IMR-90 (cell line): Measurements from ENCODE around the gene C11orf54. TPM values are rescaled to one million over a fixed set of nuclear protein-coding genes. Genes with fewer than 3 reads are reported as not detected.
A peak's percentile ranks its signal among the peaks of the same experiment; 100 is the strongest.

ENCODE experiments used
- ATAC-seq: fragments of 200-7000 bp; cut with Tn5 transposase; 2 replicates; pipeline ENCODE4 v1.9.1; 2020; ENCODE audit warnings: low read depth, mild to moderate bottlenecking, moderate library complexity
- BruUV-seq: library from RNA; stranded (reverse); fragments of 400-500 nt; replicated peaks from 2 replicates; lab custom pipeline; 2021; lab: Mats Ljungman, UMichigan
- CTCF ChIA-PET: fragments of 300-600 bp; formaldehyde crosslinking; extraction: SDS; loops from one replicate; lab custom pipeline; 2021; ENCODE audit warnings: antibody characterized with exemption; lab: Yijun Ruan, JAX
- POLR2A ChIA-PET: fragments of 300-600 bp; sonication (Branson Sonifier 250); formaldehyde crosslinking; loops from one replicate; lab custom pipeline; 2022; ENCODE audit warnings: antibody characterized with exemption; ENCODE audit not compliant: unreplicated experiment; lab: Charles Lee
- DNase-seq: peaks from one replicate; pipeline ENCODE4 v3.0.0; 2013
- H2AFZ ChIP-seq: replicated peaks from 2 replicates; pipeline ENCODE3; 2013; ENCODE audit warnings: low read length, mild to moderate bottlenecking; ENCODE audit not compliant: poor library complexity
- H2AK5ac ChIP-seq: 2 replicates; pipeline ENCODE4 v1.6.1; 2013; ENCODE audit warnings: low read depth, low read length, inconsistent platforms
- H2AK9ac ChIP-seq: replicated peaks from 2 replicates; pipeline ENCODE3; 2013; ENCODE audit warnings: mild to moderate bottlenecking, low read depth, low read length, moderate library complexity; ENCODE audit not compliant: poor library complexity
- H2BK120ac ChIP-seq: 2 replicates; pipeline ENCODE4 v1.6.1; 2013; ENCODE audit warnings: low read depth, low read length, inconsistent platforms
- H2BK15ac ChIP-seq: 3 replicates; pipeline ENCODE4 v1.6.1; 2013; ENCODE audit warnings: low read depth, low read length, inconsistent platforms
- H2BK20ac ChIP-seq: 2 replicates; pipeline ENCODE4 v1.6.1; 2013; ENCODE audit warnings: low read depth, mild to moderate bottlenecking, inconsistent platforms, low read length, moderate library complexity
- H2BK5ac ChIP-seq: 2 replicates; pipeline ENCODE4 v1.6.1; 2013; ENCODE audit warnings: mild to moderate bottlenecking, low read depth, low read length, inconsistent platforms; ENCODE audit not compliant: poor library complexity, severe bottlenecking
- H3K14ac ChIP-seq: replicated peaks from 2 replicates; pipeline ENCODE4 v1.6.1; 2013; ENCODE audit warnings: low read depth, low read length, inconsistent platforms
- H3K18ac ChIP-seq: 2 replicates; pipeline ENCODE4 v1.6.1; 2013; ENCODE audit warnings: low read depth, low read length, control low read depth
- H3K23ac ChIP-seq: 2 replicates; pipeline ENCODE4 v1.6.1; 2013; ENCODE audit warnings: low read depth, low read length, inconsistent platforms
- H3K27ac ChIP-seq: 2 replicates; pipeline ENCODE4 v1.5.1; 2013; ENCODE audit warnings: mild to moderate bottlenecking, control low read depth, low read length; ENCODE audit not compliant: insufficient read depth
- H3K27me3 ChIP-seq: 2 replicates; pipeline ENCODE4 v1.6.1; 2013; ENCODE audit warnings: low read length; ENCODE audit not compliant: control insufficient read depth, insufficient read depth
- H3K36me3 ChIP-seq: 2 replicates; pipeline ENCODE4 v1.6.1; 2013; ENCODE audit warnings: low read length, mixed read lengths; ENCODE audit not compliant: control insufficient read depth, insufficient read depth
- H3K4ac ChIP-seq: 2 replicates; pipeline ENCODE4 v1.6.1; 2013; ENCODE audit warnings: low read depth, low read length, inconsistent platforms
- H3K4me1 ChIP-seq: 2 replicates; pipeline ENCODE4 v1.6.1; 2013; ENCODE audit warnings: low read length, mixed read lengths; ENCODE audit not compliant: control insufficient read depth, insufficient read depth
- H3K4me2 ChIP-seq: 2 replicates; pipeline ENCODE4 v1.6.1; 2013; ENCODE audit warnings: low read depth, mild to moderate bottlenecking, control low read depth, low read length, moderate library complexity
- H3K4me3 ChIP-seq: 2 replicates; pipeline ENCODE4 v1.5.1; 2013; ENCODE audit warnings: low read depth, mild to moderate bottlenecking, control low read depth, low read length, moderate library complexity; ENCODE audit not compliant: insufficient read depth
- H3K56ac ChIP-seq: 2 replicates; pipeline ENCODE4 v1.6.1; 2013; ENCODE audit warnings: low read length, inconsistent platforms; ENCODE audit not compliant: insufficient read depth; ENCODE audit errors: extremely low read depth
- H3K79me1 ChIP-seq, 2 experiments: 2 replicates each; pipeline ENCODE4 v1.6.1; 2013; ENCODE audit warnings: low read length in 2 of 2, inconsistent platforms in 1 of 2, low read depth in 1 of 2
- H3K9ac ChIP-seq: 2 replicates; pipeline ENCODE4 v1.6.1; 2013; ENCODE audit warnings: low read depth, low read length, control low read depth
- H3K9me1 ChIP-seq: 2 replicates; pipeline ENCODE4 v1.6.1; 2013; ENCODE audit warnings: low read length, inconsistent platforms; ENCODE audit not compliant: insufficient read depth
- H3K9me3 ChIP-seq: 2 replicates; pipeline ENCODE4 v1.6.1; 2013; ENCODE audit warnings: low read length; ENCODE audit not compliant: control insufficient read depth, insufficient read depth
- H4K20me1 ChIP-seq: 2 replicates; pipeline ENCODE4 v1.6.1; 2013; ENCODE audit warnings: low read length, inconsistent platforms; ENCODE audit not compliant: insufficient read depth
- H4K5ac ChIP-seq: 2 replicates; pipeline ENCODE4 v1.6.1; 2013; ENCODE audit warnings: mild to moderate bottlenecking, low read depth, low read length, control low read depth
- H4K8ac ChIP-seq, 2 experiments: 2 replicates each; pipeline ENCODE4 v1.6.1; 2013; ENCODE audit warnings: low read depth in 2 of 2, low read length in 2 of 2, control low read depth in 1 of 2, inconsistent platforms in 1 of 2
- H4K91ac ChIP-seq: 2 replicates; pipeline ENCODE4 v1.6.1; 2013; ENCODE audit warnings: low read depth, low read length, inconsistent platforms; ENCODE audit not compliant: insufficient read depth
- CTCF ChIP-seq: conservative IDR thresholded peaks from 2 replicates; pipeline ENCODE4 v1.5.1; 2012; ENCODE audit warnings: mild to moderate bottlenecking, low read depth, low read length, improper control_type of control experiment
- USF2 ChIP-seq: fragments of 150-350 bp; IDR thresholded peaks from 2 replicates; pipeline ENCODE4 v1.6.1; 2017; ENCODE audit warnings: mild to moderate bottlenecking, antibody characterized with exemption, low read length, low read depth
- WGBS, 2 experiments: methylation state at CpG; one replicate each; pipeline versions ENCODE4 v1.1.5 to v1.1.7; 2013; ENCODE audit warnings: missing lambda C conversion rate in 2 of 2; ENCODE audit not compliant: insufficient read length in 1 of 2; ENCODE audit errors: extremely low coverage in 2 of 2; 5-methylcytosine and 5-hydroxymethylcytosine counted together
- dilution Hi-C: fragments of 300-500 bp; cut with HindIII; formaldehyde crosslinking; loops from one replicate; pipeline ENCODE4 v1.14.3; 2018; ENCODE audit warnings: low sequenced_read_pairs; ENCODE audit not compliant: unreplicated experiment
- in situ Hi-C: fragments of 300-500 bp; cut with MboI; formaldehyde crosslinking; loops from 3 replicates; pipeline ENCODE4 v1.14.3; 2019; ENCODE audit warnings: low sequenced_read_pairs, inconsistent platforms, mixed read lengths
- intact Hi-C: fragments of 100-400 bp; cut with micrococcal nuclease; formaldehyde crosslinking; loops from 2 replicates; pipeline ENCODE4 v1.10.0; 2022
- polyA plus RNA-seq, 3 experiments: library from polyadenylated mRNA; depleted of rRNA; stranded (reverse); fragments of >200 nt; gene quantifications; 2 replicates each; pipeline ENCODE4 v1.2.3, GENCODE V29; 2012; ENCODE audit warnings: low replicate concordance in 1 of 3
- total RNA-seq: library from RNA; depleted of rRNA; stranded (reverse); fragments of >200 nt; gene quantifications from 2 replicates; pipeline ENCODE4 v1.2.3, GENCODE V29; 2012

Gene C11orf54
- total and polyA plus RNA-seq, 2 of the 4 experiments (the other 2 are of a cell fraction): 13.7 to 16.0 TPM

GRCh38 chr11:93775289-93775688, 33.8 kb downstream of the C11orf54 start:
- TF ChIP-seq USF2 (no peak), CTCF (peak; percentile 23; the same call in 1 of the 2 replicates)
- Histone ChIP-seq H3K4me1 (no peaks in the 10 kb centered on the region), H3K79me1 (no peaks in the 10 kb centered on the region), H3K14ac (no peak overlapping the region), H3K4me2 (no peak overlapping the region), H3K27me3 (no peaks in the 10 kb centered on the region), H2BK20ac (no peak overlapping the region), H3K23ac (no peak overlapping the region), H3K9ac (no peak overlapping the region), H4K8ac (no peak overlapping the region), H3K9me1 (no peaks in the 10 kb centered on the region), H3K4me3 (no peak overlapping the region), H2BK120ac (no peak overlapping the region), H4K5ac (no peak overlapping the region), H3K4ac (no peak overlapping the region), H2AK9ac (no peak overlapping the region), H3K56ac (no peak overlapping the region), H4K20me1 (no peaks in the 10 kb centered on the region), H2BK5ac (no peak overlapping the region), H4K91ac (no peak overlapping the region), H2AK5ac (no peak overlapping the region), H3K36me3 (no peaks in the 10 kb centered on the region), H3K9me3 (peaks cover 2% of the 10 kb centered on the region; the same call in 1 of the 2 replicates), H3K18ac (no peak overlapping the region), H2AFZ (no peak overlapping the region), H2BK15ac (no peak overlapping the region), H3K27ac (no peak overlapping the region)
- ATAC-seq: no peak
- no peak for DNase-seq
- no TSS peak for BruUV-seq
- intact Hi-C loops (no loop called here), in situ Hi-C loops (no loop called here), dilution Hi-C loops (no loop called here)
- POLR2A ChIA-PET: interaction anchor here (0.6 kb wide), 1 partner anchor 36 kb away, joined by 3 read pairs; no protein-coding TSS in a partner anchor
- CTCF ChIA-PET: interaction anchor here (0.6 kb wide), 1 partner anchor 27 kb away, joined by 4 read pairs; no protein-coding TSS in a partner anchor
- no CpG with 5 or more reads among the region's 2 CpGs for WGBS, 2 experiments
